ENCODE measurements around the gene AK5.

DNA sequence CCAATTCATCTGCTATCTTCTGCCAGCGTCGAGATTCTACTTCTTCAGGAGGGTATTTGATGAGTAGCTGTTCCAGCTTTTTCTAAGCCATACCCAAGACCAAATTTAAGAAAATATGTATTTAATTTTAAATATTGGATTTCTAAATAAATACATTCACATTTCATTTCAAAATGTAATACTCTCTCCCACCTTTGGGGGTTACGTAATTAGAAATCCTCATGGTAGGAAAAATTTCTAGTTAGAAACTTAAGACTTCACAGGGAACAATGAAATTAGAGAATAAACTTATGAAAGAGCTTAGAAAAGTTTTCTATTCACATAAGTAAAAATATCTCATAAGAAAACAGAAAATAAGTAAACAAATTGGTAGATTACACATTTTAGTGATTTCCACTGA, 297.7 kb downstream of the AK5 start:
- no peak for TF ChIP-seq CTCF (IDR thresholded peaks at IDR 0.05)
- TF ChIP-seq POLR2A (IDR thresholded peaks at IDR 0.05): no peak
